Omental fat pad (tissue), 4 donors: ENCODE results near the gene TOX2. TPM values are rescaled to one million over a fixed set of nuclear protein-coding genes. Genes with fewer than 3 reads are reported as not detected.

ENCODE experiments used
- ATAC-seq: fragments of 150-250 bp; one replicate; pipeline ENCODE4 v1.9.1; 2016; ENCODE audit warnings: mild to moderate bottlenecking, moderate library complexity; ENCODE audit not compliant: low FRiP score
- DNase-seq: peaks from one replicate; pipeline ENCODE4 v3.0.0-alpha.2; 2019; ENCODE audit warnings: low spot score
- total RNA-seq, 4 donors: library from RNA; depleted of rRNA; stranded (reverse); fragments of >200 nt; gene quantifications; one replicate each; pipeline ENCODE4 v1.1.0, GENCODE V29; 2016
- TF ChIP-seq, protein P1 (sequence below), 3 donors: fragments of 450-650 bp; IDR thresholded peaks; one replicate each; pipeline ENCODE4 v1.5.1; 2016 to 2017; ENCODE audit warnings: antibody characterized with exemption in 3 of 3, mild to moderate bottlenecking in 3 of 3, moderate library complexity in 2 of 3

The TOX2 gene
- total RNA-seq, 4 donors from 2014 or later, result 0.44 to 7.1 (median 1.0) TPM

DNA sequence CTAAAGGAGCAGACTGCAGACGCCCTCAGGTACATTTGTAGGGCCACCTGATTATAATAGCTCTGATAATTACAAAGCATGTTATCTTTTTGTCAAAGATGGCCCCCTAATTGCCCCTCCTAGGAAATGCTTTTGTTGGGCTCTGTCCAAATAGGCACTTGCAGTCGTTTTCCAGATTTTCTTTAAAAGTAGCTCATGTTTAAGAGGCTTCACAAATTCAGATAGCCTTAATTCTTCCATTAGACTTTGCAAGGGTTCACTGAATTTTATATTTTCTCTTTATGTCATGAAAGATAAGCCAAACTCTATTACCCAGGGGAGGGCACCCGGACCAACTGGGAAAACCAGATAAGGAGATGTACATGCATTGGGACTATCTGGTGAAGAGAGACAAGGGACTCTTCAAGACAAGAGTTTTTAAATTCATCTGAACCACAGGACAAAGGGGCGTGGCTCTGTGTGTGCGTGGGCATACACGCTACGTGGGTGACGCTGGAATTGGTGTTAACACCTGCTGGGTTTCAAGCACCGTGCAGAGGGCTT lies 95.6 kb downstream of the TOX2 start:
- no peak for ATAC-seq
- TF ChIP-seq, protein P1, sequence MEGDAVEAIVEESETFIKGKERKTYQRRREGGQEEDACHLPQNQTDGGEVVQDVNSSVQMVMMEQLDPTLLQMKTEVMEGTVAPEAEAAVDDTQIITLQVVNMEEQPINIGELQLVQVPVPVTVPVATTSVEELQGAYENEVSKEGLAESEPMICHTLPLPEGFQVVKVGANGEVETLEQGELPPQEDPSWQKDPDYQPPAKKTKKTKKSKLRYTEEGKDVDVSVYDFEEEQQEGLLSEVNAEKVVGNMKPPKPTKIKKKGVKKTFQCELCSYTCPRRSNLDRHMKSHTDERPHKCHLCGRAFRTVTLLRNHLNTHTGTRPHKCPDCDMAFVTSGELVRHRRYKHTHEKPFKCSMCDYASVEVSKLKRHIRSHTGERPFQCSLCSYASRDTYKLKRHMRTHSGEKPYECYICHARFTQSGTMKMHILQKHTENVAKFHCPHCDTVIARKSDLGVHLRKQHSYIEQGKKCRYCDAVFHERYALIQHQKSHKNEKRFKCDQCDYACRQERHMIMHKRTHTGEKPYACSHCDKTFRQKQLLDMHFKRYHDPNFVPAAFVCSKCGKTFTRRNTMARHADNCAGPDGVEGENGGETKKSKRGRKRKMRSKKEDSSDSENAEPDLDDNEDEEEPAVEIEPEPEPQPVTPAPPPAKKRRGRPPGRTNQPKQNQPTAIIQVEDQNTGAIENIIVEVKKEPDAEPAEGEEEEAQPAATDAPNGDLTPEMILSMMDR (IDR thresholded peaks at IDR 0.05), result no peak
- no peak for DNase-seq

DNA sequence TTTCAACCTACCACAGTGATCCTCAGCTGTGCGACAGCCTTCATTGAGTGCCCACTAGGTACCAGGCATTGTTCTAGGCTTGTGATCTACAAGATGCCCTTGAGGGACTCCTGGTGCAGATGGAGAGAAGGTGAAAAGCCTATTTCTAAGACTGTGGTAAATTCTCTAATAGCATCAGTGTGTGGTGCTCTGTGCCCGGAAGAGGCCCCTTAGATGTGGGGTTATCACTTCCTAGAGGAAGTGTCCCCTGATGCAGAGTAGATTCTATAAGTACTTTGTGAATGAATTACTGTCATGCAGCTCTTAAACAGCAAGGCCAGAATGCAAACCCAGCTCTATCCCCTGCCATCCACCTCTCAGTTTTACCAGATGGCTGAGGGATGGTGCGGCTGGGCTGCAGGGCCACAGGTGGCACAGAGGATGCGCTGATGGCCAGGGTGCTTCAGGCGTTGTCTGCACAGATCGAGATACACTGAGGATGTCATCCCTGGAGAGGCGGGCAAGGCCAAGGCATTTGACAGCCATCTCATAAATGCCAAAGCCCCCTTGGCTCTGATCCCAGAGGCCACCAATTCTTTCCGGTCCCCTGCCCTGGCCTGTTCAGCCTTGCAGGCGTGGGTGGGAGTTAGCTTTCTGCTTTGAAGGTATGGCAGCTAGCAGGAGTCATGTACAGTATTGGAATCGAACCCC lies 96.7 kb downstream of the TOX2 start:
- TF ChIP-seq, protein P1 (IDR thresholded peaks at IDR 0.05), result no peak
- no peak for ATAC-seq
- no peak for DNase-seq

DNA sequence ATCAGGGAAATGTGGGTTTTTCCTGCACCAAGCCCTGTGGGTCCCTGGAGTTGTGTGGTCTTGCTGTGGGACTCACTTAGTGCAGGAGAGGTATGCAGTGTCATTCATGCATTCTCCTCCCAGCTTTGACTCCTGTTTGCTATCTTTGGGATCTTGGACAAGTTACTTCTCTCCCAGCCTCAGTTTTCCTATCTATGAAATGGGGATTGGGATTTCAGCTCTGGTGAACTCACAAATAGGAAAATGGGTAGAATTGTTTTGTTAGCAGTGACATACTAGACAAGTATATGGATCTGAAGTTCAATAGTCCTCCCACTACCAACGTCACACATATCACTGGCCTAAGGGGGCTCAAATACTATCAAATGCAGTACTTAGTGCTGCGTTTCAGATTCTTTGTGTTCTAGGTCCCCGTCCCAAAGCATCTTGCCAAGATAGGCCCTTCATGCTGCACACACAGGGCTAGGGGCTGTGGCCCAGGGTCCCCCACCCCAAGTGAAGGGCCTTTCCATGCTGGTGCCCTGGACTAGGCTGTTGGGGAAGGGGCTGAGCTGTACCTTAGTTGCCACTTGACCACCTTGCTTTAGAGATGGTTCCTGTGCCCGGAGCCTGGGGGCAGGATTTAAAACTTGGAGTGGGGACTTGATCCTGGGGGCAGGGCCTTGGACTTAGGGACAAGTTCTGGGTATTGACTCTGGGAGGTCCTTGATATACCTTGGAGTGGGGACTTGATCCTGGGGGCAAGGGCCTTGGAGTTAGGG lies 98.0 kb downstream of the TOX2 start:
- ATAC-seq (no peak), DNase-seq (no peak)
- TF ChIP-seq, protein P1 (IDR thresholded peaks at IDR 0.05), result no peak

DNA sequence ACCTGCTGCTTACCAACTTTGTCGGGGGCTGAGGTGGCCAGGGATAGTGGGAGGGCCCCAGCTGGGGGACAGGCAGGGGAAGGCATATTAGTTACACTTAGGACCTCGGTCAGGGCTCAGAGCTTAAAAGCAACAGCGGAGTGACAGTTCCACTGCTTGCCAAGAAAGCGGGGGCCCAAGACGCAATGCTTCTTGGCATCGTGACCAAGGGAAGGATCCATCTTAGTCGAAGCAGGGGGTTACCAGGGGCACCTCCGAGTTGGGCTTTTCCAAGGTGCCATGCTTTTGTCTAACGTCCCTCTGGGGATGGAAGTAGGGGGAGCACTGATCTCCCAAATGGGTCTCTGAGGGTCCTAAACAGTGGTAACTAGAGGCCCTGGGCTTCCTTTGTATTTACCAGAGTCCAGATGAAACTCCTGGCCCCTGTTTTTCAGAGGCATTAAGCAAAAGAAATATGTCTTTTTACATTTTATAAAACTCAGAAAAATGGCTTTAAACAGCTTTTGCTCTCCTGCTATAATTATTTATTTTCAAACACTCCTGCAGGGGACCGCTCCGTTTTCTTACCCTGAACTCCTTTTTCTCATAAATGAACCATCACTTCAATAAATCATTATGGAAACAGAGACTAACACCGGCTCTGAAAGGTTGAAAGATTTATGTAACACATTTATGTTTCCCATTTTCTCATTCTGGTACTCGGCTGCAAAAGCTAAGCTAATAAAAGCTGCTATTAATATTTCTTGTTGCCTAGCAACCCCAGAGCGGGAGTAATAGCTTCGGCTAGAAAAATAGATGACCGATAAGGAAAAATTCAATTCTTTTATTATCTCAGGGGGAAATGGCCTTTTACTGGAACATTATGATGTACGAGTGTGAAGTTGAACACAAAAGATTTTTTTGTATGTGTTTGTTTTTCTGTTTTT lies 100.4 kb downstream of the TOX2 start:
- ATAC-seq (no peak), DNase-seq (no peak)
- TF ChIP-seq, protein P1 (IDR thresholded peaks at IDR 0.05), result no peak

DNA sequence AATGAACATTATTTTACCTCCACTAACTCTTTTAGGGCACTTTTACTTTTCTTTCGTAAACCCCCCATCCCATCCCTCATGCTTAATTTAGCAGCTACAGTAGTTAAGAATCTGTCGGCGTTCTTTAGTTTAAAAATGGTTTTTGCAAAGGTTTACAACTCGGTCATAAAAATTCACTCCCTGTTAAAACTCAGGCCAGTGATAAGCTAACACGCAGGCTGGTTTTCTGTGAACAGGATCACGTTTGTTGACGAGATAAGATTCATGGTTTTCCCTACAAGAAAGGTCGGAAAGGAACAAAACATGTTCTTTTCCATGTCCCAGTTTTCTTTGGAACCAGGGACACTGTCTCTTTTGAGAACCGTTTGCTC lies 101.1 kb downstream of the TOX2 start:
- no peak for ATAC-seq
- TF ChIP-seq, protein P1 (IDR thresholded peaks at IDR 0.05), result no peak

DNA sequence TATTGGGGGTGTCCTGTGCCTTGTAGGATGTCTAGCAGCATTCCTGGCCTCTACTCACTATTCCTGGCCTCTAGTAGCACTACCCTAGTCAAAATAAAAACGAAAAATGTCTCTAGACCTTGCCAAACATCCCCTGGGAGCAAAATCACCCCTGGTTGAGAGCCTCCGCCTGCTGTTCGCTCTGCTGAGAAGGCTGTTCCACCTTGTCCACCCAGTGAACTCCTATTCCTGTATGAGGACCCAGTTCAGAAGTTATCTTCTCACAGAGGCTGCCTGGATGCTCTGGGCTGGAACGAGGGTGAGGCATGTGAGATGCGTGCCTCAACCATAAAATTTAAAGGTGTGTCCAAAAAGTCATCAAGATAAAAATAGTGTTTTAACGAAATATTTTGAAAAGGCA lies 101.9 kb downstream of the TOX2 start:
- TF ChIP-seq, protein P1 (IDR thresholded peaks at IDR 0.05), result no peak
- no peak for ATAC-seq
- no peak for DNase-seq

More for the DNA sequence above, 101.1 kb downstream of the TOX2 start:
- DNase-seq, result no peak
